GM23338 (cell line): ENCODE data around the gene TMC3. TPM values are rescaled to one million over a fixed set of nuclear protein-coding genes. Genes with fewer than 3 reads are reported as not detected.

ENCODE experiments used
- ATAC-seq: fragments of 200-7000 bp; cut with Tn5 transposase; 3 replicates; pipeline ENCODE4 v1.9.1; 2020
- DNase-seq: peaks from one replicate; pipeline ENCODE4 v3.0.0-alpha.2; 2015; ENCODE audit warnings: low spot score
- H2AFZ ChIP-seq: fragments of 200-600 bp; sonication (generic); 2 replicates; pipeline ENCODE4 v1.8.0; 2016; ENCODE audit warnings: antibody characterized with exemption, mild to moderate bottlenecking, moderate library complexity
- H3F3A ChIP-seq: fragments of 200-600 bp; sonication (generic); replicated peaks from 2 replicates; pipeline ENCODE4 v1.8.0; 2017; ENCODE audit warnings: antibody characterized with exemption, mixed run types, low read depth
- H3K27ac ChIP-seq: fragments of 200-600 bp; sonication (generic); 2 replicates; pipeline ENCODE4 v1.6.1; 2016; ENCODE audit warnings: low read depth
- H3K27me3 ChIP-seq: fragments of 200-600 bp; sonication (generic); 2 replicates; pipeline ENCODE4 v1.8.0; 2016; ENCODE audit warnings: mild to moderate bottlenecking, mixed run types, moderate library complexity; ENCODE audit not compliant: insufficient read depth
- H3K36me3 ChIP-seq: fragments of 200-600 bp; sonication (generic); 2 replicates; pipeline ENCODE4 v1.8.0; 2016; ENCODE audit warnings: mild to moderate bottlenecking; ENCODE audit not compliant: insufficient read depth
- H3K4me1 ChIP-seq: fragments of 200-600 bp; sonication (generic); 2 replicates; pipeline ENCODE4 v1.8.0; 2016; ENCODE audit warnings: mild to moderate bottlenecking, moderate library complexity; ENCODE audit not compliant: insufficient read depth
- H3K4me2 ChIP-seq: fragments of 200-600 bp; sonication (generic); 2 replicates; pipeline ENCODE4 v1.7.1; 2017; ENCODE audit warnings: mixed run types
- H3K4me3 ChIP-seq: fragments of 200-600 bp; sonication (generic); 2 replicates; pipeline ENCODE4 v1.6.1; 2016; ENCODE audit warnings: mixed run types
- H3K79me2 ChIP-seq: fragments of 200-600 bp; sonication (generic); replicated peaks from 2 replicates; pipeline ENCODE4 v1.8.0; 2017; ENCODE audit warnings: mild to moderate bottlenecking; ENCODE audit not compliant: insufficient read depth
- H3K9me2 ChIP-seq: fragments of 200-600 bp; sonication (generic); 2 replicates; pipeline ENCODE4 v1.8.0; 2017; ENCODE audit not compliant: insufficient read depth
- H4K20me1 ChIP-seq: fragments of 200-600 bp; sonication (generic); replicated peaks from 2 replicates; pipeline ENCODE4 v1.8.0; 2017; ENCODE audit warnings: mild to moderate bottlenecking; ENCODE audit not compliant: insufficient read depth
- H3K27ac Mint-ChIP-seq: 2 replicates; pipeline ENCODE4 v1.8.0; 2020; ENCODE audit warnings: inconsistent platforms, mild to moderate bottlenecking, moderate library complexity, mixed read lengths
- H3K27me3 Mint-ChIP-seq: 3 replicates; pipeline ENCODE4 v1.8.0; 2022; ENCODE audit warnings: low read depth, mild to moderate bottlenecking, moderate library complexity, mixed read lengths, inconsistent platforms; ENCODE audit not compliant: insufficient read depth, poor library complexity
- H3K36me3 Mint-ChIP-seq: 3 replicates; pipeline ENCODE4 v1.8.0; 2021; ENCODE audit warnings: low read depth, mild to moderate bottlenecking, inconsistent platforms, moderate library complexity, mixed read lengths
- H3K4me1 Mint-ChIP-seq: 3 replicates; pipeline ENCODE4 v1.8.0; 2020; ENCODE audit warnings: mild to moderate bottlenecking, inconsistent platforms, mixed read lengths
- H3K4me3 Mint-ChIP-seq: 3 replicates; pipeline ENCODE4 v1.8.0; 2021; ENCODE audit warnings: moderate library complexity, mild to moderate bottlenecking, inconsistent platforms, mixed read lengths
- H3K9me3 Mint-ChIP-seq: 3 replicates; pipeline ENCODE4 v1.8.0; 2020; ENCODE audit warnings: moderate library complexity, mild to moderate bottlenecking, inconsistent platforms, mixed read lengths
- CREB1 ChIP-seq: fragments of 250-450 bp; sonication (Bioruptor Pico); IDR thresholded peaks from 2 replicates; pipeline ENCODE4 v1.5.0; 2020; ENCODE audit warnings: low read depth, mild to moderate bottlenecking, moderate library complexity
- EZH2 ChIP-seq: fragments of 200-600 bp; sonication (generic); IDR thresholded peaks from one replicate; pipeline ENCODE4 v1.8.0; 2017; ENCODE audit warnings: antibody characterized with exemption, mild to moderate bottlenecking, low read depth; ENCODE audit not compliant: unreplicated experiment
- JUNB ChIP-seq: IDR thresholded peaks from one replicate; pipeline ENCODE4 v1.6.1; 2016; ENCODE audit warnings: antibody characterized with exemption; ENCODE audit not compliant: unreplicated experiment
- NANOG ChIP-seq: IDR thresholded peaks from 2 replicates; pipeline ENCODE4 v1.6.1; 2016; ENCODE audit warnings: antibody characterized with exemption, borderline replicate concordance
- POLR2AphosphoS5 ChIP-seq: IDR thresholded peaks from 2 replicates; pipeline ENCODE4 v1.6.1; 2016; ENCODE audit warnings: antibody characterized with exemption, low read depth
- STAT1 ChIP-seq: IDR thresholded peaks from one replicate; pipeline ENCODE4 v1.6.1; 2016; ENCODE audit warnings: antibody characterized with exemption; ENCODE audit not compliant: unreplicated experiment
- ZNF114 ChIP-seq: fragments of 250-450 bp; sonication (Bioruptor Pico); IDR thresholded peaks from 2 replicates; pipeline ENCODE4 v1.5.0; 2020; ENCODE audit warnings: mild to moderate bottlenecking, moderate library complexity
- polyA plus RNA-seq: library from polyadenylated mRNA; unstranded; fragments of >200 nt; fragmentation: Nextera tagmentation; extraction: Ambion mirVana; gene quantifications from 2 replicates; pipeline ENCODE4 v1.2.1, GENCODE V29; 2016
- total RNA-seq: library from RNA; depleted of rRNA; stranded (reverse); fragments of >200 nt; shearing (Covaris generic); gene quantifications from 2 replicates; pipeline ENCODE4 v1.2.3, GENCODE V29; 2014
- TF ChIP-seq, protein P1 (sequence below): IDR thresholded peaks from one replicate; pipeline ENCODE4 v1.6.1; 2018; ENCODE audit warnings: antibody characterized with exemption; ENCODE audit not compliant: unreplicated experiment
- TF ChIP-seq, protein P2 (sequence below), 2 experiments: fragments of 200-600 bp in 1 of 2; sonication (generic) in 1 of 2; conservative IDR thresholded peaks; 2 replicates each; pipeline versions ENCODE4 v1.5.1 to v1.6.1; 2016 to 2017; ENCODE audit warnings: antibody characterized with exemption in 2 of 2, low read depth in 2 of 2, mild to moderate bottlenecking in 2 of 2, moderate library complexity in 1 of 2

Gene TMC3
- total and polyA plus RNA-seq, 2 experiments from 2014 or later: 0.10 TPM; not detected in 1

DNA sequence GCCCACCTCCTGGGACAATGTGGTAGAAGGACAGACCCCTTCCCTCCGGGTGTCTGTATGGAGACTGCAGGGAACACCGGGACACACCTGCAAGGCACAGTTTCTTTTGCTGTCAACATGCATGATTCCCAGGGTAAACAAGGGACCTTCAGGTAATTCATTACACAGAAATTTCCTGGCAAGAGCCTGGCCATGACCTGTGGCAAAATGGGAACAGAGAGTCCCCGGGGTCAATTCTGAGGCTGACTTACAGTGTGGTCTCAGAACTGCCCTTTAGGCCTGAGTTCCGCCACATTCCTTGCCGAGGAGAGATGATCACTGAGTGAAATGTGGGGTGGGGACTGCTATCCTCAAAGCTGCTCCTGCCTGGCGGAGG, 56.4 kb downstream of the TMC3 start (continued):
- TF ChIP-seq POLR2AphosphoS5: no peak
- TF ChIP-seq ZNF114 (CRISPR knock-in tag): no peak
- no peak for TF ChIP-seq EZH2
- no peak for TF ChIP-seq STAT1
- no peak for TF ChIP-seq CREB1 (CRISPR knock-in tag)
- TF ChIP-seq, protein P1, sequence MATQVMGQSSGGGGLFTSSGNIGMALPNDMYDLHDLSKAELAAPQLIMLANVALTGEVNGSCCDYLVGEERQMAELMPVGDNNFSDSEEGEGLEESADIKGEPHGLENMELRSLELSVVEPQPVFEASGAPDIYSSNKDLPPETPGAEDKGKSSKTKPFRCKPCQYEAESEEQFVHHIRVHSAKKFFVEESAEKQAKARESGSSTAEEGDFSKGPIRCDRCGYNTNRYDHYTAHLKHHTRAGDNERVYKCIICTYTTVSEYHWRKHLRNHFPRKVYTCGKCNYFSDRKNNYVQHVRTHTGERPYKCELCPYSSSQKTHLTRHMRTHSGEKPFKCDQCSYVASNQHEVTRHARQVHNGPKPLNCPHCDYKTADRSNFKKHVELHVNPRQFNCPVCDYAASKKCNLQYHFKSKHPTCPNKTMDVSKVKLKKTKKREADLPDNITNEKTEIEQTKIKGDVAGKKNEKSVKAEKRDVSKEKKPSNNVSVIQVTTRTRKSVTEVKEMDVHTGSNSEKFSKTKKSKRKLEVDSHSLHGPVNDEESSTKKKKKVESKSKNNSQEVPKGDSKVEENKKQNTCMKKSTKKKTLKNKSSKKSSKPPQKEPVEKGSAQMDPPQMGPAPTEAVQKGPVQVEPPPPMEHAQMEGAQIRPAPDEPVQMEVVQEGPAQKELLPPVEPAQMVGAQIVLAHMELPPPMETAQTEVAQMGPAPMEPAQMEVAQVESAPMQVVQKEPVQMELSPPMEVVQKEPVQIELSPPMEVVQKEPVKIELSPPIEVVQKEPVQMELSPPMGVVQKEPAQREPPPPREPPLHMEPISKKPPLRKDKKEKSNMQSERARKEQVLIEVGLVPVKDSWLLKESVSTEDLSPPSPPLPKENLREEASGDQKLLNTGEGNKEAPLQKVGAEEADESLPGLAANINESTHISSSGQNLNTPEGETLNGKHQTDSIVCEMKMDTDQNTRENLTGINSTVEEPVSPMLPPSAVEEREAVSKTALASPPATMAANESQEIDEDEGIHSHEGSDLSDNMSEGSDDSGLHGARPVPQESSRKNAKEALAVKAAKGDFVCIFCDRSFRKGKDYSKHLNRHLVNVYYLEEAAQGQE: no peak

DNA sequence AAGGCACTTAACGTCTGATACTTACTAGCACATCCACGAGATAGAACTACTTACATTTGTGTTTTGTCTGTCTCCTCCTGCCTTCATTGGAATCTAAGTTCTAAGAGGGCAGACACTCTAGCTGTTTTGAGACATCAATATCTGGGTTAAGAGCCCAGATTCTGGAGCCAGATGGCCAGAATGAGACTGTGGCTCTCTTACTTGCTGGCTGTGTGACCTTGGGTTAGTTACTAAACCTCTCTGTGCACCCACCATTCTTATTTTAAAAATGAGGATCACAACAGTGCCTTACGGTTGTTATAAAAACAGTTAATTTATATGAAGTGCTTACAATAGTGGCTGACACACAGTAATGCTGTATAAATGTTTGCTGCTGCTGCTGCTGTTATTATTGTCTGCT, 57.7 kb downstream of the TMC3 start:
- no peaks in the 10 kb centered on the region for H3K27me3 ChIP-seq
- no peak for DNase-seq
- H3K4me3 ChIP-seq: no peak overlapping the region
- H3F3A ChIP-seq: no peaks in the 10 kb centered on the region
- H3K9me3 Mint-ChIP-seq: no peaks in the 10 kb centered on the region
- H3K4me1 ChIP-seq: no peaks in the 10 kb centered on the region
- H3K27me3 Mint-ChIP-seq: peaks cover 2% of the 10 kb centered on the region
- no peaks in the 10 kb centered on the region for H3K79me2 ChIP-seq
- peaks cover 28% of the 10 kb centered on the region for H3K36me3 Mint-ChIP-seq
- no peak overlapping the region for H2AFZ ChIP-seq
- H3K27ac Mint-ChIP-seq: no peak overlapping the region
- no peak for TF ChIP-seq JUNB
- TF ChIP-seq NANOG: no peak
- TF ChIP-seq, protein P2, sequence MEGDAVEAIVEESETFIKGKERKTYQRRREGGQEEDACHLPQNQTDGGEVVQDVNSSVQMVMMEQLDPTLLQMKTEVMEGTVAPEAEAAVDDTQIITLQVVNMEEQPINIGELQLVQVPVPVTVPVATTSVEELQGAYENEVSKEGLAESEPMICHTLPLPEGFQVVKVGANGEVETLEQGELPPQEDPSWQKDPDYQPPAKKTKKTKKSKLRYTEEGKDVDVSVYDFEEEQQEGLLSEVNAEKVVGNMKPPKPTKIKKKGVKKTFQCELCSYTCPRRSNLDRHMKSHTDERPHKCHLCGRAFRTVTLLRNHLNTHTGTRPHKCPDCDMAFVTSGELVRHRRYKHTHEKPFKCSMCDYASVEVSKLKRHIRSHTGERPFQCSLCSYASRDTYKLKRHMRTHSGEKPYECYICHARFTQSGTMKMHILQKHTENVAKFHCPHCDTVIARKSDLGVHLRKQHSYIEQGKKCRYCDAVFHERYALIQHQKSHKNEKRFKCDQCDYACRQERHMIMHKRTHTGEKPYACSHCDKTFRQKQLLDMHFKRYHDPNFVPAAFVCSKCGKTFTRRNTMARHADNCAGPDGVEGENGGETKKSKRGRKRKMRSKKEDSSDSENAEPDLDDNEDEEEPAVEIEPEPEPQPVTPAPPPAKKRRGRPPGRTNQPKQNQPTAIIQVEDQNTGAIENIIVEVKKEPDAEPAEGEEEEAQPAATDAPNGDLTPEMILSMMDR (conservative IDR thresholded peaks at IDR 0.05; ENCODE audit: low read depth in 2 of 2): no peak
- H3K4me1 Mint-ChIP-seq: no peaks in the 10 kb centered on the region
- no peak overlapping the region for H3K27ac ChIP-seq
- no peaks in the 10 kb centered on the region for H3K9me2 ChIP-seq
- H3K4me2 ChIP-seq: no peak overlapping the region
- H3K36me3 ChIP-seq: no peaks in the 10 kb centered on the region
- no peaks in the 10 kb centered on the region for H4K20me1 ChIP-seq
- no peak for ATAC-seq
- no peak overlapping the region for H3K4me3 Mint-ChIP-seq

DNA sequence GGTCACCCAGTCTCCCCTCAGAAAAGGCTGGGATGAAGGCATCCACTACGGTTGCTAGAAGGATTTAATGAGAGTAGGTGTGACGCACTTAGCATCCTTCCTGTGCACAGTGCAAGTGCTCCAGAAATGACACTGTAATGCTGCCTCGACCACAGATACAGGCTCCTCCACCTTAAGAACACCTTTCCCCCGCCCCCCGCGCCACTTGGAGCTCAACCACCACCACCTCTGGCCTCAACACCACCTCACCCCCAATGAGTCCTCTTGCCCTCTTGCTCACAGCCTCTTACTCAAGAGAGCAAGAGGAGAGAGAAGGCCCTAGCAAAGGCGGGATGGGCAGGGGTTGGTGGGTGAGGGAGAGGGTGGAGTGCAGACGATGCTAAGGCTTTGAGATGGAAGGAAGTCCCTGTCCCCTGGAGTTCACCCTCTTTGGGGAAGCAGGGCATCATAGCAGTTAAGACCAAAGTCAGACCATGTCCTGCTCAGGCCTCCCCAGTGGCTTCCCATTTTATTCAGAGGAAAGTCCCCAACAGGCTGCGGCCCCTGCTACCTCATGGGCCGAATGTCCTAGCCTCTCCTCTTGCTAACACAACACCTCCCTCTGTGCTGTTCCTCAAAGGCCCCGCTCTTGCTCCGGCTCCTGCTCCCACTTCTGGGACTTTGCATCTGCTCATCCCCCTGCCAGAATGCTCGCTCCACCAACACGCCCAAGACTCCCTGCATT, 58.4 kb downstream of the TMC3 start:
- Histone ChIP-seq H4K20me1 (no peaks in the 10 kb centered on the region), H2AFZ (no peak overlapping the region), H3K4me3 (no peak overlapping the region), H3K9me2 (no peaks in the 10 kb centered on the region), H3K4me2 (no peak overlapping the region), H3F3A (no peaks in the 10 kb centered on the region), H3K79me2 (no peaks in the 10 kb centered on the region), H3K36me3 (no peaks in the 10 kb centered on the region), H3K27ac (no peak overlapping the region), H3K4me1 (no peaks in the 10 kb centered on the region), H3K27me3 (no peaks in the 10 kb centered on the region)
- ATAC-seq: no peak
- no peaks in the 10 kb centered on the region for H3K4me1 Mint-ChIP-seq
- DNase-seq: no peak
- H3K4me3 Mint-ChIP-seq: no peak overlapping the region
- no peak overlapping the region for H3K27ac Mint-ChIP-seq
- no peaks in the 10 kb centered on the region for H3K9me3 Mint-ChIP-seq
- peaks cover 28% of the 10 kb centered on the region for H3K36me3 Mint-ChIP-seq
- TF ChIP-seq, protein P1: no peak
- TF ChIP-seq JUNB (no peak), ZNF114 (CRISPR knock-in tag) (no peak)
- H3K27me3 Mint-ChIP-seq: peaks cover 2% of the 10 kb centered on the region
